Type B pancreatic cell (in vitro differentiated cells): ENCODE data around the gene TMEM245. TPM values are rescaled to one million over a fixed set of nuclear protein-coding genes. Genes with fewer than 3 reads are reported as not detected.

Experiments used
- DNase-seq: peaks from one replicate; pipeline ENCODE4 v3.0.0; 2021; ENCODE audit warnings: mixed read lengths; ENCODE audit not compliant: unreplicated experiment; ENCODE audit errors: extremely low spot score
- H3K27ac Mint-ChIP-seq: 2 replicates; pipeline ENCODE4 v1.8.0; 2021; ENCODE audit warnings: mild to moderate bottlenecking, mixed read lengths
- H3K27me3 Mint-ChIP-seq: 2 replicates; pipeline ENCODE4 v1.8.0; 2021; ENCODE audit warnings: mixed read lengths
- H3K36me3 Mint-ChIP-seq: 2 replicates; pipeline ENCODE4 v1.8.0; 2021; ENCODE audit warnings: mixed read lengths
- H3K4me1 Mint-ChIP-seq: one replicate; pipeline ENCODE4 v1.8.0; 2021; ENCODE audit warnings: mixed read lengths; ENCODE audit not compliant: unreplicated experiment
- H3K4me3 Mint-ChIP-seq: 2 replicates; pipeline ENCODE4 v1.8.0; 2021; ENCODE audit warnings: mild to moderate bottlenecking, mixed read lengths
- H3K9me3 Mint-ChIP-seq: 2 replicates; pipeline ENCODE4 v1.8.0; 2021; ENCODE audit warnings: mixed read lengths
- CTCF ChIP-seq: fragments of 200-600 bp; sonication (generic); conservative IDR thresholded peaks from 2 replicates; pipeline ENCODE4 v1.5.0; 2021; ENCODE audit warnings: antibody characterized with exemption, mild to moderate bottlenecking
- microRNA-seq: library from miRNA; unstranded; fragments of <30 nt; microRNA quantifications from one replicate; pipeline ENCODE4, GENCODE V29; 2020
- total RNA-seq: library from RNA; stranded (reverse); gene quantifications from 2 replicates; pipeline ENCODE4 v1.2.1, GENCODE V29; 2021; ENCODE audit warnings: low replicate concordance

The TMEM245 gene
- total RNA-seq, 1 donor from 2014 or later: 44.4 TPM

GRCh38 chr9:108967916-108968315 is 151.8 kb downstream of the TMEM245 start:
- no peaks in the 10 kb centered on the region for H3K9me3 Mint-ChIP-seq
- DNase-seq: no peak
- H3K4me3 Mint-ChIP-seq: no peak overlapping the region
- H3K27me3 Mint-ChIP-seq: no peaks in the 10 kb centered on the region
- no peak for TF ChIP-seq CTCF
- peaks cover 30% of the 10 kb centered on the region for H3K36me3 Mint-ChIP-seq
- no peaks in the 10 kb centered on the region for H3K4me1 Mint-ChIP-seq
- H3K27ac Mint-ChIP-seq: no peak overlapping the region

Small RNA genes within 50 kb of the gene (microRNA-seq; reads per million reads assigned to microRNA genes)
- 689 reads per million, percentile 80 among the genes with 10 or more reads in this experiment for gene MIR32

Other genes with a start within 250 kb of the TMEM245 start
- gene ELP1, start 185.8 kb downstream of the TMEM245 start, total RNA-seq: 42.5 and 45.8 TPM in 2 replicates
- gene ABITRAM, start 185.5 kb downstream of the TMEM245 start, total RNA-seq: 19.4 and 21.7 TPM in 2 replicates
- 29.7 and 36.0 TPM in 2 replicates for gene CTNNAL1, start 106.4 kb downstream of the TMEM245 start, total RNA-seq
- gene FRRS1L, start 47.3 kb upstream of the TMEM245 start, total RNA-seq: 5.9 and 7.2 TPM in 2 replicates
- gene EPB41L4B, start 201.1 kb upstream of the TMEM245 start, total RNA-seq: 14.4 and 29.1 TPM in 2 replicates